Measurements from ENCODE around the gene SLC24A3.

Gene SLC24A3

DNA sequence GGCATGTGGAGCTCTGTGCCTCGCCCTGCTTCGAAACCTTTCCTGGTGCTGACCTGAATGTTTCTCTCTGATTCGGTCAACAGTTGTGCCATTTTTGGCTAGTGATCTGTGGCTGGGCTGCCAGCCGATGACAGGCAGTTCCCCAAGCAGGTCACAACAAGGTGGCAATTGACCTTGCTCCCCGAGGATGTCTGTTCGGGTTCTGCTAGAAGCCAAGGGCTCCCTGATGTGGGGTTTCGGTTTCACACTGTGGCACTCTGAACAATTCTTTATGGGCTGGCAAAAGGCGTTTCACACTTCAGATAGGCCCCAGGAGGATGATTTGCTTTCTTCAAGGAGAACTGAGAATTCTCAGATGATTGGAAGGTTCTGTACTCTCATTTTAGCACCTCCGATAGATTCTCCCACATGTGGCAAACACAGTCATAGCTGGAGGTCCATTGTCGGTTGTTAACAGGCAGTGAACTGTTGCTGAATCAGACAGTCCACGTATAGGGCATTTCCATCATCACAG lies 135.6 kb downstream of the SLC24A3 start:
- Histone ChIP-seq H3K79me1 (ENCODE audit: low read length) (no peaks in the 10 kb centered on the region), H4K8ac (ENCODE audit: low read depth, low read length) (no peak overlapping the region), H2BK5ac (ENCODE audit: low read depth, low read length, poor library complexity) (no peak overlapping the region), H2BK12ac (ENCODE audit: low read length) (no peak overlapping the region), H3K18ac (ENCODE audit: low read length) (no peak overlapping the region), H3K23ac (ENCODE audit: low read length) (no peak overlapping the region), H3K4me2 (ENCODE audit: low read length) (no peak overlapping the region), H3K14ac (ENCODE audit: low read length) (no peak overlapping the region), H3K27ac (ENCODE audit: low read depth, low read length) (no peak overlapping the region), H3K36me3 (ENCODE audit: control insufficient read depth in 1 of 2, insufficient read depth in 2 of 2, low read length in 2 of 2) (no peaks in the 10 kb centered on the region), H3K4ac (ENCODE audit: low read depth, low read length) (no peak overlapping the region), H2AFZ (ENCODE audit: insufficient read depth, low read length, poor library complexity) (no peak overlapping the region), H4K12ac (ENCODE audit: low read depth, low read length) (no peak overlapping the region), H3K4me3 (ENCODE audit: low read depth, low read length) (no peak overlapping the region), H3K4me1 (ENCODE audit: control insufficient read depth in 1 of 2, insufficient read depth in 2 of 2, low read length in 2 of 2) (no peaks in the 10 kb centered on the region), H2BK120ac (ENCODE audit: insufficient read depth, low read length, poor library complexity) (no peak overlapping the region), H2AK5ac (ENCODE audit: low read length) (no peak overlapping the region), H3K27me3 (ENCODE audit: insufficient read depth, low read length) (no peaks in the 10 kb centered on the region), H3K79me2 (ENCODE audit: control insufficient read depth, insufficient read depth, low read length, poor library complexity) (no peaks in the 10 kb centered on the region), H3K9ac (ENCODE audit: low read length) (no peak overlapping the region), H4K91ac (ENCODE audit: low read depth, low read length) (no peak overlapping the region), H3K9me3 (ENCODE audit: insufficient read depth, low read depth, low read length) (no peaks in the 10 kb centered on the region)
- WGBS (ENCODE audit: extremely low coverage, insufficient coverage, insufficient read length) = no CpG with 5 or more reads among the region's 11 CpGs
- no peak for DNase-seq

DNA sequence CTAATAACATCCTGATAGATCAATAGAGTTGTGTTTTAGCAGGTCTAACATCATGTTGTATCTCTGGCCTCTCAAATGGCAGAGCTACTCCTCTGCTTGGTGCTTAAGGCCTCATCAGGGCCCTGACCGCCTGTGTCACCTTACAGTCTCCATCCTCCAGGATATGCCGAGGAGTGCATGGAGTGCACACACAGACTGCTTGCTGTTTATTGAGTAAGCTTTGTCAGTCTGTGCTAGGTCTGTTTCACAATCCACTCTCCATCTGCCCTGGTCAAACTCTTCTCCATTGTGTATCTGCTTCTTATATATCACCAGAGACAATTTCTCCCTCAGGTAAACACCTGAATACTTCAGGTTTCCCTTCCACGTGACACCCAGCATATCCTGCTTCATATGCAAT lies 136.1 kb downstream of the SLC24A3 start:
- Histone ChIP-seq H3K79me1 (ENCODE audit: low read length) (no peaks in the 10 kb centered on the region), H4K8ac (ENCODE audit: low read depth, low read length) (no peak overlapping the region), H3K4ac (ENCODE audit: low read depth, low read length) (no peak overlapping the region), H3K14ac (ENCODE audit: low read length) (no peak overlapping the region), H3K9me3 (ENCODE audit: insufficient read depth, low read depth, low read length) (no peaks in the 10 kb centered on the region), H3K27ac (ENCODE audit: low read depth, low read length) (no peak overlapping the region), H3K4me1 (ENCODE audit: control insufficient read depth in 1 of 2, insufficient read depth in 2 of 2, low read length in 2 of 2) (no peaks in the 10 kb centered on the region), H3K4me2 (ENCODE audit: low read length) (no peak overlapping the region), H3K23ac (ENCODE audit: low read length) (no peak overlapping the region), H4K91ac (ENCODE audit: low read depth, low read length) (no peak overlapping the region), H3K18ac (ENCODE audit: low read length) (no peak overlapping the region), H3K79me2 (ENCODE audit: control insufficient read depth, insufficient read depth, low read length, poor library complexity) (no peaks in the 10 kb centered on the region), H2BK12ac (ENCODE audit: low read length) (no peak overlapping the region), H4K12ac (ENCODE audit: low read depth, low read length) (no peak overlapping the region), H3K36me3 (ENCODE audit: control insufficient read depth in 1 of 2, insufficient read depth in 2 of 2, low read length in 2 of 2) (no peaks in the 10 kb centered on the region), H2AFZ (ENCODE audit: insufficient read depth, low read length, poor library complexity) (no peak overlapping the region), H3K4me3 (ENCODE audit: low read depth, low read length) (no peak overlapping the region), H2BK5ac (ENCODE audit: low read depth, low read length, poor library complexity) (no peak overlapping the region), H2AK5ac (ENCODE audit: low read length) (no peak overlapping the region), H3K9ac (ENCODE audit: low read length) (no peak overlapping the region), H2BK120ac (ENCODE audit: insufficient read depth, low read length, poor library complexity) (no peak overlapping the region), H3K27me3 (ENCODE audit: insufficient read depth, low read length) (no peaks in the 10 kb centered on the region)
- no CpG with 5 or more reads among the region's 3 CpGs for WGBS (ENCODE audit: extremely low coverage, insufficient coverage, insufficient read length)
- DNase-seq = no peak

DNA sequence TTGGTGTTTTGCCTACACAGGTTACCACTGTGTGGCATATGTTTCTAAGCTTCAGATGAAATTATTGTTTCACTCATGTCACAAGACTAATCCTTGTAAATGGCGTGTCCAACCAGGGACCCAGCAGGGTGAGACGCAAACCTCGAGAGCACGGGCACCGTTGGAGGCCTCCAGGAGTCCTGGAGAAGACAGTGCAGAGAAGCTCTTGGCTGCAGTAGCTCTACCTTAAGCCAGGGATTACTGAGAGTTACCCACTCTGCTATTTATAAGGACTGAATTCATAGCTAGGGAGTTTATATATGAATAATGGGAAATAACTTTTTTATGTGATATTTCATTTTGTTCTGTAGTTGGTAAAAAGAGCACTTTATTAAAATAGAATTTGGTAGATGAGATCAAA lies 137.4 kb downstream of the SLC24A3 start:
- Histone ChIP-seq H3K36me3 (ENCODE audit: control insufficient read depth in 1 of 2, insufficient read depth in 2 of 2, low read length in 2 of 2) (no peaks in the 10 kb centered on the region), H3K79me2 (ENCODE audit: control insufficient read depth, insufficient read depth, low read length, poor library complexity) (no peaks in the 10 kb centered on the region), H3K9me3 (ENCODE audit: insufficient read depth, low read depth, low read length) (no peaks in the 10 kb centered on the region), H3K79me1 (ENCODE audit: low read length) (no peaks in the 10 kb centered on the region), H2AFZ (ENCODE audit: insufficient read depth, low read length, poor library complexity) (no peak overlapping the region), H2BK5ac (ENCODE audit: low read depth, low read length, poor library complexity) (no peak overlapping the region), H3K27me3 (ENCODE audit: insufficient read depth, low read length) (no peaks in the 10 kb centered on the region), H3K14ac (ENCODE audit: low read length) (no peak overlapping the region), H3K4ac (ENCODE audit: low read depth, low read length) (no peak overlapping the region), H2AK5ac (ENCODE audit: low read length) (no peak overlapping the region), H3K4me1 (ENCODE audit: control insufficient read depth in 1 of 2, insufficient read depth in 2 of 2, low read length in 2 of 2) (no peaks in the 10 kb centered on the region), H3K27ac (ENCODE audit: low read depth, low read length) (no peak overlapping the region), H3K18ac (ENCODE audit: low read length) (no peak overlapping the region), H4K8ac (ENCODE audit: low read depth, low read length) (no peak overlapping the region), H3K23ac (ENCODE audit: low read length) (no peak overlapping the region), H2BK120ac (ENCODE audit: insufficient read depth, low read length, poor library complexity) (no peak overlapping the region), H3K9ac (ENCODE audit: low read length) (no peak overlapping the region), H4K12ac (ENCODE audit: low read depth, low read length) (no peak overlapping the region), H3K4me2 (ENCODE audit: low read length) (no peak overlapping the region), H2BK12ac (ENCODE audit: low read length) (no peak overlapping the region), H3K4me3 (ENCODE audit: low read depth, low read length) (no peak overlapping the region), H4K91ac (ENCODE audit: low read depth, low read length) (no peak overlapping the region)
- WGBS (ENCODE audit: extremely low coverage, insufficient coverage, insufficient read length) = no CpG with 5 or more reads among the region's 5 CpGs
- DNase-seq = no peak

DNA sequence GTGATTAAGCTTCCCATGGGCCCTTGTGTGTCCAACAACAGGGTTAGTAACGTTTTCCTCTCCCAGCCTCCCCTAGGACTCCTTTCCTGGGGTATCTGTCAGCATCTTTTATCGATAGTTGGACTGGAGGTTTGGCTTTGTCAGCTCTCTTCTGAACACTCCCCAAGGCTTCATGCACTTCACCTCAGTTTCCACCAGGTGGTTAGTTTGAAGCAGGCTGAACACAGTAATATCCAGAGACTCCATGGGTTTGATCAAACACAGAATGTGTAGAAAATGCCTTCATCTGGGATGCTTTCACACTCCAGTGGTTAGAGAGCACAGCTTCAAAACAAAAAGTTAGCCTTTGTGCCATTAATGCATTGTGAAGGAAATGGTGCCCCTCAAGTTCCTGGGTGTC lies 139.1 kb downstream of the SLC24A3 start:
- no peak for DNase-seq
- Histone ChIP-seq H3K27me3 (ENCODE audit: insufficient read depth, low read length) (no peaks in the 10 kb centered on the region), H2AK5ac (ENCODE audit: low read length) (no peak overlapping the region), H3K23ac (ENCODE audit: low read length) (no peak overlapping the region), H3K4me1 (ENCODE audit: control insufficient read depth in 1 of 2, insufficient read depth in 2 of 2, low read length in 2 of 2) (no peaks in the 10 kb centered on the region), H3K79me2 (ENCODE audit: control insufficient read depth, insufficient read depth, low read length, poor library complexity) (no peaks in the 10 kb centered on the region), H3K14ac (ENCODE audit: low read length) (no peak overlapping the region), H3K4ac (ENCODE audit: low read depth, low read length) (no peak overlapping the region), H3K4me3 (ENCODE audit: low read depth, low read length) (no peak overlapping the region), H4K8ac (ENCODE audit: low read depth, low read length) (no peak overlapping the region), H3K27ac (ENCODE audit: low read depth, low read length) (no peak overlapping the region), H2AFZ (ENCODE audit: insufficient read depth, low read length, poor library complexity) (no peak overlapping the region), H3K36me3 (ENCODE audit: control insufficient read depth in 1 of 2, insufficient read depth in 2 of 2, low read length in 2 of 2) (no peaks in the 10 kb centered on the region), H3K4me2 (ENCODE audit: low read length) (no peak overlapping the region), H4K12ac (ENCODE audit: low read depth, low read length) (no peak overlapping the region), H4K91ac (ENCODE audit: low read depth, low read length) (no peak overlapping the region), H2BK12ac (ENCODE audit: low read length) (no peak overlapping the region), H3K79me1 (ENCODE audit: low read length) (no peaks in the 10 kb centered on the region), H3K18ac (ENCODE audit: low read length) (no peak overlapping the region), H3K9ac (ENCODE audit: low read length) (no peak overlapping the region), H3K9me3 (ENCODE audit: insufficient read depth, low read depth, low read length) (no peaks in the 10 kb centered on the region), H2BK120ac (ENCODE audit: insufficient read depth, low read length, poor library complexity) (no peak overlapping the region), H2BK5ac (ENCODE audit: low read depth, low read length, poor library complexity) (no peak overlapping the region)
- no CpG with 5 or more reads among the region's 2 CpGs for WGBS (ENCODE audit: extremely low coverage, insufficient coverage, insufficient read length)
